OCI-LY7 (cell line): ENCODE results near the gene MTAP. TPM values are rescaled to one million over a fixed set of nuclear protein-coding genes. Genes with fewer than 3 reads are reported as not detected.

Experiments used
- BruUV-seq: library from RNA; stranded (reverse); fragments of 400-500 nt; replicated peaks from 2 replicates; lab custom pipeline; 2021; lab: Mats Ljungman, UMichigan
- CTCF ChIA-PET: fragments of 300-600 bp; sonication (Branson Sonifier 250); formaldehyde crosslinking; loops from one replicate; lab custom pipeline; 2022; ENCODE audit warnings: antibody characterized with exemption; ENCODE audit not compliant: unreplicated experiment; lab: Charles Lee
- POLR2A ChIA-PET: fragments of 300-600 bp; sonication (Branson Sonifier 250); formaldehyde crosslinking; loops from one replicate; lab custom pipeline; 2022; ENCODE audit warnings: antibody characterized with exemption; lab: Charles Lee
- DNase-seq: peaks from one replicate; pipeline ENCODE4 v3.0.0-alpha.2; 2015; ENCODE audit warnings: low spot score
- H2AFZ ChIP-seq: fragments of 200-600 bp; sonication (generic), shearing (Covaris generic); 2 replicates; pipeline ENCODE4 v1.6.1; 2014; ENCODE audit warnings: mild to moderate bottlenecking, antibody characterized with exemption, low read length, moderate library complexity
- H3K27ac ChIP-seq: fragments of 200-600 bp; sonication (generic); 2 replicates; pipeline ENCODE4 v1.5.1; 2014; ENCODE audit warnings: mixed run types, low read depth, mild to moderate bottlenecking, moderate library complexity, low read length, inconsistent platforms; ENCODE audit not compliant: poor library complexity, severe bottlenecking
- H3K36me3 ChIP-seq: fragments of 200-600 bp; sonication (generic); 2 replicates; pipeline ENCODE4 v1.6.1; 2014; ENCODE audit warnings: mild to moderate bottlenecking, antibody characterized with exemption, low read length, moderate library complexity, mixed read lengths; ENCODE audit not compliant: insufficient read depth
- H3K4me1 ChIP-seq: fragments of 200-600 bp; sonication (generic); 2 replicates; pipeline ENCODE4 v1.5.1; 2014; ENCODE audit warnings: mild to moderate bottlenecking, low read length; ENCODE audit not compliant: insufficient read depth, poor library complexity, severe bottlenecking
- H3K4me2 ChIP-seq: fragments of 200-600 bp; sonication (generic); 2 replicates; pipeline ENCODE4 v1.6.1; 2014; ENCODE audit warnings: mild to moderate bottlenecking, low read length
- H3K4me3 ChIP-seq: fragments of 200-600 bp; sonication (generic); 2 replicates; pipeline ENCODE4 v1.5.1; 2014; ENCODE audit warnings: mild to moderate bottlenecking, low read depth, low read length; ENCODE audit not compliant: poor library complexity, severe bottlenecking
- H3K79me2 ChIP-seq: fragments of 200-600 bp; sonication (generic); 2 replicates; pipeline ENCODE4 v1.6.1; 2016; ENCODE audit warnings: low read depth, mild to moderate bottlenecking, low read length, moderate library complexity, mixed read lengths; ENCODE audit not compliant: insufficient read depth
- H3K9me2 ChIP-seq: fragments of 200-600 bp; sonication (generic); 2 replicates; pipeline ENCODE4 v1.6.1; 2016; ENCODE audit warnings: mild to moderate bottlenecking, low read length, mixed read lengths; ENCODE audit not compliant: insufficient read depth
- H3K9me3 ChIP-seq: fragments of 200-600 bp; sonication (generic); 2 replicates; pipeline ENCODE4 v1.6.1; 2014; ENCODE audit warnings: mild to moderate bottlenecking, mixed run types, low read length, mixed read lengths
- H4K20me1 ChIP-seq: fragments of 200-600 bp; sonication (generic); 2 replicates; pipeline ENCODE4 v1.6.1; 2014; ENCODE audit warnings: mild to moderate bottlenecking, antibody characterized with exemption, low read length, moderate library complexity, mixed read lengths; ENCODE audit not compliant: insufficient read depth
- EZH2phosphoT487 ChIP-seq: fragments of 200-600 bp; sonication (generic); IDR thresholded peaks from 2 replicates; pipeline ENCODE4 v1.6.1; 2018; ENCODE audit warnings: low read depth, borderline replicate concordance, mild to moderate bottlenecking, mixed run types, antibody characterized with exemption, low read length, moderate library complexity, mixed read lengths
- intact Hi-C: fragments of 100-400 bp; cut with micrococcal nuclease; formaldehyde crosslinking; loops from one replicate; pipeline ENCODE4 v1.10.0; 2022; ENCODE audit not compliant: unreplicated experiment
- total RNA-seq, 2 experiments: library from RNA; depleted of rRNA in 1 of 2; stranded (reverse); fragments of >200 nt in 1 of 2; shearing (Covaris generic) in 1 of 2; gene quantifications; 2 replicates each; pipeline ENCODE4 v1.2.3, GENCODE V29; 2014 to 2022
- TF ChIP-seq, protein P1 (sequence below): fragments of 200-600 bp; sonication (generic); conservative IDR thresholded peaks from 2 replicates; pipeline ENCODE4 v1.5.1; 2014; ENCODE audit warnings: mild to moderate bottlenecking, antibody characterized with exemption, low read length, moderate library complexity, mixed read lengths

The MTAP gene
- total RNA-seq, 2 experiments from 2014 or later = 41.6 to 101 TPM

DNA sequence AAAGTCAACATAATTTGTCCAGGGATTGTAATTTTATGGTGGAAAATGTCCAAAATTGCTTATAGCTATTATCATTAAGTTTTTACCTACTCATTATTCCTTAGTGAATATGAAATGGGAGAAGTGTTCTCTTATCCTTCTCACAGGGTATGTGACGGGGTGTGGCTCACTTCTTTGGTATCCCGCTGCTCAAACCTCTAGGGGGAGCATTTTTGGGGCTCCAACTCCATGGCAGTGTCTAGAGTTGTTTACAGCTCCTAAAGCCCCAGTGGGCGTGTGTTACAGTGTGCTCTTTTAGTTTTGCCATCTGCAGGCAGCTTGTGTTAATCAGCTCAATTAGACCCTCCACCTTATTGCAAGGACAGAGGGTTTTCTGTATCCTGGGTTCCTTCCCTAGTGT lies 102.3 kb downstream of the MTAP start:
- Histone ChIP-seq H3K4me3 (no peak overlapping the region), H3K9me3 (peaks cover 18% of the 10 kb centered on the region; the same call in 1 of the 2 replicates), H3K9me2 (no peaks in the 10 kb centered on the region), H3K4me1 (peaks cover 6% of the 10 kb centered on the region), H3K79me2 (no peaks in the 10 kb centered on the region), H2AFZ (no peak overlapping the region), H4K20me1 (no peaks in the 10 kb centered on the region), H3K36me3 (peaks cover 18% of the 10 kb centered on the region), H3K4me2 (no peak overlapping the region), H3K27ac (no peak overlapping the region)
- BruUV-seq = no TSS peak
- ChIA-PET POLR2A (interaction anchor here (2.2 kb wide), 1 partner anchor 102 kb away, joined by 5 read pairs; no protein-coding TSS in a partner anchor), CTCF (no interaction called here)
- DNase-seq = peak; percentile 19
- intact Hi-C loops = no loop called here
- TF ChIP-seq, protein P1, sequence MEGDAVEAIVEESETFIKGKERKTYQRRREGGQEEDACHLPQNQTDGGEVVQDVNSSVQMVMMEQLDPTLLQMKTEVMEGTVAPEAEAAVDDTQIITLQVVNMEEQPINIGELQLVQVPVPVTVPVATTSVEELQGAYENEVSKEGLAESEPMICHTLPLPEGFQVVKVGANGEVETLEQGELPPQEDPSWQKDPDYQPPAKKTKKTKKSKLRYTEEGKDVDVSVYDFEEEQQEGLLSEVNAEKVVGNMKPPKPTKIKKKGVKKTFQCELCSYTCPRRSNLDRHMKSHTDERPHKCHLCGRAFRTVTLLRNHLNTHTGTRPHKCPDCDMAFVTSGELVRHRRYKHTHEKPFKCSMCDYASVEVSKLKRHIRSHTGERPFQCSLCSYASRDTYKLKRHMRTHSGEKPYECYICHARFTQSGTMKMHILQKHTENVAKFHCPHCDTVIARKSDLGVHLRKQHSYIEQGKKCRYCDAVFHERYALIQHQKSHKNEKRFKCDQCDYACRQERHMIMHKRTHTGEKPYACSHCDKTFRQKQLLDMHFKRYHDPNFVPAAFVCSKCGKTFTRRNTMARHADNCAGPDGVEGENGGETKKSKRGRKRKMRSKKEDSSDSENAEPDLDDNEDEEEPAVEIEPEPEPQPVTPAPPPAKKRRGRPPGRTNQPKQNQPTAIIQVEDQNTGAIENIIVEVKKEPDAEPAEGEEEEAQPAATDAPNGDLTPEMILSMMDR = peak; percentile 67
- TF ChIP-seq EZH2phosphoT487 = no peak

DNA sequence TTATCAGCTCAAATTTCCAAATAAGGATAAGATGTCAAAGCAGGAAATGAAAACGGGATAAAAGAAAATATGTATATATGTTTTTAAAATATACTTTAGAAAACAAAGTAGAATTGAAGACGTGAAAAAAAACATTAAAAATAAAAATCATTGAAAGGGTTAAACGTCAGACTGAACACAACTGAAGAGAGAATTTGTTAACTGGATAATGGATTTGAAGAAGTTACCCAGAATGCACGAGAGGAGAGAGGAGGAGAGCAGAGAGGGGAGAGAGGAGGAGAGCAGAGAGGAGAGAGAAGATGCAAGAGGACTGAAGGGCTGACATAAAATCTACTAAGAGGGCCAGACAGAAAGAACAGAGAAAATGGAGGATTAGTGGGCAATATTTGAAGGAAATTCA lies 103.8 kb downstream of the MTAP start:
- CTCF ChIA-PET = no interaction called here
- intact Hi-C loops = no loop called here

DNA sequence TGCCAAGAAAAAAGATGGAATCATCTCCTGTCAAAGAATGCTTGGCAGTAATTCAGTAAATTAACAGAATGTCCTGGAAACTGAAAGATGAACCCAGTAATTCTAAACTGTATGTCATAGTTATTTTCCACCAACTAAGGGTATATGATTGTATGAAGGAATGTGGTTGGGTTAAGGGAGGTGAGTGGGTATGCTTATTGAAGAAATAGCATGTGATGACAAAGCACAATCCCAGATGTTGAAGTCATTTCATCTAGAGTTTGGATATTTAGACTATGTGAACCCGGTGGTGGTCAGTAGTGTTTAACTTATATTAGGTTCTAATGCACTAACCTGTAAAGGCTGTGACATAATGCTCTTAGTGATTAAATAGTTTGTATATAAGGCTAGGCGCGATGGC lies 104.4 kb downstream of the MTAP start:
- no TSS peak for BruUV-seq

More for the DNA sequence above, 103.8 kb downstream of the MTAP start:
- no TSS peak for BruUV-seq
- no peak for DNase-seq
- Histone ChIP-seq H2AFZ (no peak overlapping the region), H3K4me3 (no peak overlapping the region), H3K36me3 (peaks cover 20% of the 10 kb centered on the region), H3K9me3 (peaks cover 18% of the 10 kb centered on the region; the same call in 1 of the 2 replicates), H3K9me2 (no peaks in the 10 kb centered on the region), H3K27ac (no peak overlapping the region), H3K79me2 (no peaks in the 10 kb centered on the region), H3K4me2 (no peak overlapping the region), H4K20me1 (no peaks in the 10 kb centered on the region), H3K4me1 (peaks cover 6% of the 10 kb centered on the region)
- TF ChIP-seq, protein P1 = no peak
- no peak for TF ChIP-seq EZH2phosphoT487
- POLR2A ChIA-PET = interaction anchor here (1.5 kb wide), 1 partner anchor 13 kb away, joined by 3 read pairs; no protein-coding TSS in a partner anchor

More for the DNA sequence above, 104.4 kb downstream of the MTAP start:
- Histone ChIP-seq H3K4me2 (no peak overlapping the region), H3K79me2 (no peaks in the 10 kb centered on the region), H3K4me1 (peaks cover 4% of the 10 kb centered on the region), H3K27ac (no peak overlapping the region), H4K20me1 (no peaks in the 10 kb centered on the region), H2AFZ (no peak overlapping the region), H3K36me3 (peaks cover 20% of the 10 kb centered on the region), H3K4me3 (no peak overlapping the region), H3K9me3 (peaks cover 18% of the 10 kb centered on the region; the same call in 1 of the 2 replicates), H3K9me2 (no peaks in the 10 kb centered on the region)
- ChIA-PET CTCF (no interaction called here), POLR2A (interaction anchor here (1.0 kb wide), 1 partner anchor 36 kb away, joined by 3 read pairs; no protein-coding TSS in a partner anchor)
- intact Hi-C loops = no loop called here
- TF ChIP-seq EZH2phosphoT487 = no peak
- DNase-seq = no peak
